SK-N-SH (cell line): ENCODE measurements around the gene DOCK3. TPM values are rescaled to one million over a fixed set of nuclear protein-coding genes. Genes with fewer than 3 reads are reported as not detected.

Source experiments
- CTCF ChIA-PET: fragments of 300-600, 350-600 bp; formaldehyde crosslinking; extraction: SDS; loops from one replicate; lab custom pipeline; 2021; lab: Yijun Ruan, JAX
- POLR2A ChIA-PET: fragments of 350-600 bp; sonication (Branson Sonifier 250); formaldehyde crosslinking; extraction: SDS; loops from one replicate; lab custom pipeline; 2020; ENCODE audit warnings: antibody characterized with exemption, inconsistent platforms; lab: Yijun Ruan, JAX
- DNase-seq: peaks from one replicate; pipeline ENCODE4 v3.0.0; 2012
- H2AFZ ChIP-seq: fragments of 200-600 bp; sonication (generic); 2 replicates; pipeline ENCODE4 v1.8.1; 2016; ENCODE audit warnings: antibody characterized with exemption, mild to moderate bottlenecking, low read depth
- H3F3A ChIP-seq: fragments of 200-600 bp; sonication (generic); replicated peaks from 2 replicates; pipeline ENCODE3; 2016; ENCODE audit warnings: antibody characterized with exemption, mild to moderate bottlenecking; ENCODE audit not compliant: insufficient read depth
- H3K27ac ChIP-seq, 2 experiments: fragments of 200-500 bp in 1 of 2; fragments of 200-600 bp in 1 of 2; sonication (Bioruptor generic) in 1 of 2; sonication (generic), shearing (Covaris generic) in 1 of 2; 2 replicates each; pipeline versions ENCODE4 v1.5.1 to v1.6.1; 2014 to 2016; ENCODE audit warnings: low read depth in 2 of 2, inconsistent platforms in 1 of 2, low read length in 1 of 2, mild to moderate bottlenecking in 1 of 2, mixed read lengths in 1 of 2
- H3K27me3 ChIP-seq: fragments of 200-600 bp; sonication (generic), shearing (Covaris generic); 2 replicates; pipeline ENCODE4 v1.6.1; 2016; ENCODE audit warnings: mixed run types; ENCODE audit not compliant: insufficient read depth
- H3K36me3 ChIP-seq, 2 experiments: fragments of 200-500 bp in 1 of 2; fragments of 200-600 bp in 1 of 2; sonication (Bioruptor generic) in 1 of 2; sonication (generic) in 1 of 2; replicated peaks in 1 of 2; 2 replicates each; pipeline versions ENCODE3 to v1.5.1; 2014 to 2016; ENCODE audit warnings: low read length in 1 of 2, mild to moderate bottlenecking in 1 of 2; ENCODE audit not compliant: insufficient read depth in 2 of 2, control insufficient read depth in 1 of 2
- H3K4me1 ChIP-seq, 2 experiments: fragments of 200-500 bp in 1 of 2; fragments of 200-600 bp in 1 of 2; sonication (Bioruptor generic) in 1 of 2; sonication (generic), shearing (Covaris generic) in 1 of 2; 2 replicates each; pipeline versions ENCODE4 v1.5.1 to v1.6.1; 2014 to 2016; ENCODE audit warnings: low read depth in 1 of 2, low read length in 1 of 2, mixed run types in 1 of 2; ENCODE audit not compliant: insufficient read depth in 2 of 2, control insufficient read depth in 1 of 2
- H3K4me2 ChIP-seq: fragments of 200-600 bp; sonication (generic), shearing (Covaris generic); 2 replicates; pipeline ENCODE4 v1.6.1; 2017; ENCODE audit warnings: mixed run types
- H3K4me3 ChIP-seq, 2 experiments: fragments of 200-500 bp in 1 of 2; fragments of 200-600 bp in 1 of 2; sonication (Bioruptor generic) in 1 of 2; sonication (generic), shearing (Covaris generic) in 1 of 2; 2 replicates each; pipeline versions ENCODE4 v1.5.1 to v1.8.1; 2014 to 2016; ENCODE audit warnings: low read depth in 2 of 2, inconsistent platforms in 1 of 2, low read length in 1 of 2, mild to moderate bottlenecking in 1 of 2, mixed read lengths in 1 of 2, moderate library complexity in 1 of 2
- H3K79me2 ChIP-seq: fragments of 200-600 bp; sonication (generic); 2 replicates; pipeline ENCODE4 v1.8.1; 2017; ENCODE audit warnings: mild to moderate bottlenecking; ENCODE audit not compliant: insufficient read depth
- H3K9ac ChIP-seq: fragments of 200-600 bp; sonication (generic); 2 replicates; pipeline ENCODE4 v1.6.1; 2017; ENCODE audit warnings: mixed run types
- H3K9me2 ChIP-seq: fragments of 200-600 bp; sonication (generic); 2 replicates; pipeline ENCODE4 v1.6.1; 2017; ENCODE audit warnings: mixed run types
- H3K9me3 ChIP-seq: fragments of 200-600 bp; sonication (generic); 2 replicates; pipeline ENCODE4 v1.6.1; 2017; ENCODE audit warnings: mixed run types, mild to moderate bottlenecking, moderate library complexity
- H4K20me1 ChIP-seq: fragments of 200-600 bp; sonication (generic); 2 replicates; pipeline ENCODE4 v1.6.1; 2017; ENCODE audit warnings: mild to moderate bottlenecking, mixed run types; ENCODE audit not compliant: insufficient read depth
- CHD2 ChIP-seq: fragments of 150-350 bp; IDR thresholded peaks from 2 replicates; pipeline ENCODE4 v1.6.1; 2018; ENCODE audit warnings: low read length; ENCODE audit not compliant: partially characterized antibody
- CTCF ChIP-seq: fragments of 200-600 bp; sonication (generic); IDR thresholded peaks from 2 replicates; pipeline ENCODE4 v1.6.1; 2017; ENCODE audit warnings: antibody characterized with exemption, mild to moderate bottlenecking, moderate library complexity
- ELF1 ChIP-seq: IDR thresholded peaks from 2 replicates; pipeline ENCODE4 v1.4.0; 2012
- EZH2phosphoT487 ChIP-seq: fragments of 200-600 bp; sonication (generic); IDR thresholded peaks from 2 replicates; pipeline ENCODE4 v1.6.1; 2017; ENCODE audit warnings: low read depth, mixed run types, mild to moderate bottlenecking, antibody characterized with exemption, moderate library complexity, borderline replicate concordance
- FOSL2 ChIP-seq: IDR thresholded peaks from 2 replicates; pipeline ENCODE4 v1.4.0; 2012; ENCODE audit warnings: low read depth, mild to moderate bottlenecking, moderate library complexity, borderline replicate concordance
- FOXJ3 ChIP-seq: sonication (generic); formaldehyde crosslinking; IDR thresholded peaks from 2 replicates; pipeline ENCODE4 v1.5.1; 2020; ENCODE audit warnings: mild to moderate bottlenecking, missing genetic modification reagents
- FOXM1 ChIP-seq: IDR thresholded peaks from 2 replicates; pipeline ENCODE4 v1.4.0; 2012; ENCODE audit warnings: low read depth, mild to moderate bottlenecking
- GABPA ChIP-seq: IDR thresholded peaks from 2 replicates; pipeline ENCODE4 v1.4.0; 2012; ENCODE audit warnings: low read depth, mild to moderate bottlenecking
- IRF3 ChIP-seq: fragments of 150-350 bp; IDR thresholded peaks from 2 replicates; pipeline ENCODE4 v1.6.1; 2016; ENCODE audit warnings: mild to moderate bottlenecking, low read depth, low read length
- JUND ChIP-seq: IDR thresholded peaks from 2 replicates; pipeline ENCODE4 v1.4.0; 2012
- MEF2A ChIP-seq: IDR thresholded peaks from 2 replicates; pipeline ENCODE4 v1.4.0; 2012; ENCODE audit warnings: low read depth, borderline replicate concordance
- MXI1 ChIP-seq: IDR thresholded peaks from 2 replicates; pipeline ENCODE4 v1.6.1; 2012; ENCODE audit warnings: mild to moderate bottlenecking, low read depth, low read length, improper control_type of control experiment
- NRF1 ChIP-seq: IDR thresholded peaks from 2 replicates; pipeline ENCODE4 v1.6.1; 2012; ENCODE audit warnings: low read depth, mild to moderate bottlenecking, low read length
- PBX3 ChIP-seq: IDR thresholded peaks from 2 replicates; pipeline ENCODE4; 2012
- RAD21 ChIP-seq: IDR thresholded peaks from 2 replicates; pipeline ENCODE4 v1.6.1; 2012; ENCODE audit warnings: mild to moderate bottlenecking, low read length
- RCOR1 ChIP-seq: fragments of 150-350 bp; IDR thresholded peaks from 2 replicates; pipeline ENCODE4 v1.6.1; 2017; ENCODE audit warnings: antibody characterized with exemption, low read length
- RFX5 ChIP-seq: IDR thresholded peaks from 2 replicates; pipeline ENCODE4 v1.6.1; 2012; ENCODE audit warnings: mild to moderate bottlenecking, improper control_type of control experiment, low read length
- SMC3 ChIP-seq: IDR thresholded peaks from 2 replicates; pipeline ENCODE4 v1.6.1; 2012; ENCODE audit warnings: low read depth, low read length, improper control_type of control experiment
- TCF12 ChIP-seq: IDR thresholded peaks from 2 replicates; pipeline ENCODE4 v1.4.0; 2012
- USF2 ChIP-seq: fragments of 150-350 bp; IDR thresholded peaks from 2 replicates; pipeline ENCODE4 v1.6.1; 2017; ENCODE audit warnings: antibody characterized with exemption, low read length, low read depth, borderline replicate concordance
- WGBS: methylation state at CpG from one replicate; pipeline ENCODE4 v1.1.6; 2017; ENCODE audit warnings: low lambda C conversion rate; 5-methylcytosine and 5-hydroxymethylcytosine counted together
- polyA plus RNA-seq, 3 experiments: library from polyadenylated mRNA; depleted of rRNA; stranded (reverse); fragments of >200 nt; gene quantifications; 2 replicates each; pipeline ENCODE4 v1.2.3, GENCODE V29; 2012
- TF ChIP-seq, protein P1 (sequence below): IDR thresholded peaks from 2 replicates; pipeline ENCODE4 v1.4.0; 2012; ENCODE audit warnings: low read depth
- TF ChIP-seq, protein P2 (sequence below): IDR thresholded peaks from 2 replicates; pipeline ENCODE4 v1.4.0; 2012; ENCODE audit warnings: low read depth, borderline replicate concordance

The DOCK3 gene
- polyA plus RNA-seq, 1 of the 3 experiments (the other 2 are of a cell fraction) = 0.05 TPM

DNA sequence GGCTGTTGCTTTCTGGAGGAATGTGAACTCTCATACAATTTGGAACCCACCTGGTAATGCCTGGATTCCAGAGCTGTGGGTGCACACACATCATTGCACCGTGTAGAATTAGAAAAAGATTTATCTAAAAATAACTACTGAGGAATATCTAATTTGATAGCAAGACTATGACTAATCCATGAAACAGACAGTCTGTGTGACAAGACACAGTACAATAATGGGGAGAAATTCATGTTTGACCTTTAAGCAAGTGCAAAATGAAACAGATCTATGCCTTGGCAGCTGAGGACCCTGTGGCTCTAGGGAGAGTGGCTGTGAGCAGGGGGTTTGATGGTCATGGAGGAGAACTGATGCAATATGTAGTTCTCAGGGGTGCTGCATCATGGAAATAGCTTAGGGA is 7.9 kb upstream of the DOCK3 start:
- H3K4me1 ChIP-seq = no peaks in the 10 kb centered on the region
- no peaks in the 10 kb centered on the region for H3K36me3 ChIP-seq
- DNase-seq = no peak
- H2AFZ ChIP-seq = no peak overlapping the region
- H3K9ac ChIP-seq = no peak overlapping the region
- H3K9me2 ChIP-seq = no peaks in the 10 kb centered on the region
- no peak overlapping the region for H3K27ac ChIP-seq
- CTCF ChIA-PET = interaction anchor here (0.8 to 1.3 kb wide), 3 partner anchors 9 to 51 kb away, joined by 3 to 4 read pairs (median 4); no protein-coding TSS in a partner anchor
- peaks cover 20% of the 10 kb centered on the region for H3K27me3 ChIP-seq
- WGBS = 0% methylated on average over 1 of the region's 1 CpG
- POLR2A ChIA-PET = no interaction called here
- no peak overlapping the region for H3K4me2 ChIP-seq
- H3K9me3 ChIP-seq = no peaks in the 10 kb centered on the region
- H3F3A ChIP-seq = peaks cover 9% of the 10 kb centered on the region
- H4K20me1 ChIP-seq = peaks cover 6% of the 10 kb centered on the region
- no peak overlapping the region for H3K4me3 ChIP-seq
- TF ChIP-seq TCF12 (peak; percentile 17; the same call in 1 of the 2 replicates), RAD21 (no peak)
- H3K79me2 ChIP-seq = no peaks in the 10 kb centered on the region

DNA sequence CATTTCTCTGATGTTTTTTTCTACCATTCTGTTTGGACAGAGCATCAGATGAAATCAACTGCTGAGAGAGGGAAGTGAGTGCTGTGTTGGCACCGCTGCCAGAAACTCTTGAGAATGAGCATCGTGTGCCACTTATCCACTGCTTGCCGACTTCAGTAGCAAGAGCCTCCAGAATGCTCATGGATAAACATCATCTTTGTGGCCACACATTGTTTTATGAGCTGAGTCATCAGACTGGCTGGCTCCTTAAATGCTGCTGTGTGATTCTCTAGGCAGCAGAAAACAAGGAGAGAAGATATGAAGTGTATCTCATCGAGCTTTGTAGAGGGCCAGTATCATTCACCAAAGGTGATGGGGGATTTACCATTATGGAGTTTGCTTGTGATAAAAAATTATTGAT is 3.4 kb upstream of the DOCK3 start:
- H3F3A ChIP-seq = peaks cover 12% of the 10 kb centered on the region
- POLR2A ChIA-PET = no interaction called here
- no peak overlapping the region for H3K4me3 ChIP-seq
- H3K4me2 ChIP-seq = no peak overlapping the region
- CTCF ChIA-PET = interaction anchor here (1.0 to 1.9 kb wide), 3 partner anchors 22 to 56 kb away, joined by 3 to 9 read pairs (median 3); no protein-coding TSS in a partner anchor
- H3K27me3 ChIP-seq = peaks cover 56% of the 10 kb centered on the region
- H3K9ac ChIP-seq = no peak overlapping the region
- peaks cover 0 to 4% of the 10 kb centered on the region in 2 experiments; a peak in 1 of 4 replicates for H3K4me1 ChIP-seq
- H3K36me3 ChIP-seq = no peaks in the 10 kb centered on the region
- peaks cover 16% of the 10 kb centered on the region for H4K20me1 ChIP-seq
- H2AFZ ChIP-seq = no peak overlapping the region
- H3K79me2 ChIP-seq = no peaks in the 10 kb centered on the region
- H3K27ac ChIP-seq = no peak overlapping the region
- H3K9me2 ChIP-seq = no peaks in the 10 kb centered on the region
- 2% methylated on average over 4 of the region's 4 CpGs for WGBS
- no peaks in the 10 kb centered on the region for H3K9me3 ChIP-seq
- no peak for DNase-seq
- peak; percentile 63; the same call in 1 of the 2 replicates for TF ChIP-seq TCF12
- no peak for TF ChIP-seq RCOR1
- TF ChIP-seq FOXJ3 (CRISPR knock-in tag) = no peak
- no peak for TF ChIP-seq CHD2
- no peak for TF ChIP-seq IRF3
- no peak for TF ChIP-seq NRF1
- peak; percentile 66 for TF ChIP-seq JUND
- no peak for TF ChIP-seq RAD21
- TF ChIP-seq CTCF = no peak
- TF ChIP-seq USF2 = no peak
- TF ChIP-seq ELF1 = no peak
- TF ChIP-seq, protein P1, sequence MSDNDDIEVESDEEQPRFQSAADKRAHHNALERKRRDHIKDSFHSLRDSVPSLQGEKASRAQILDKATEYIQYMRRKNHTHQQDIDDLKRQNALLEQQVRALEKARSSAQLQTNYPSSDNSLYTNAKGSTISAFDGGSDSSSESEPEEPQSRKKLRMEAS = 0 out of 2 replicates have a peak, but pooled peaks have one; percentile 17
- no peak for TF ChIP-seq GABPA
- TF ChIP-seq FOSL2 = peak; percentile 64; the same call in 1 of the 2 replicates
- no peak for TF ChIP-seq EZH2phosphoT487
- TF ChIP-seq MXI1 = no peak
- no peak for TF ChIP-seq FOXM1
- no peak for TF ChIP-seq SMC3
- TF ChIP-seq RFX5 = no peak
- TF ChIP-seq PBX3 = peak; percentile 36; the same call in 1 of the 2 replicates
- TF ChIP-seq MEF2A = no peak
- TF ChIP-seq, protein P2, sequence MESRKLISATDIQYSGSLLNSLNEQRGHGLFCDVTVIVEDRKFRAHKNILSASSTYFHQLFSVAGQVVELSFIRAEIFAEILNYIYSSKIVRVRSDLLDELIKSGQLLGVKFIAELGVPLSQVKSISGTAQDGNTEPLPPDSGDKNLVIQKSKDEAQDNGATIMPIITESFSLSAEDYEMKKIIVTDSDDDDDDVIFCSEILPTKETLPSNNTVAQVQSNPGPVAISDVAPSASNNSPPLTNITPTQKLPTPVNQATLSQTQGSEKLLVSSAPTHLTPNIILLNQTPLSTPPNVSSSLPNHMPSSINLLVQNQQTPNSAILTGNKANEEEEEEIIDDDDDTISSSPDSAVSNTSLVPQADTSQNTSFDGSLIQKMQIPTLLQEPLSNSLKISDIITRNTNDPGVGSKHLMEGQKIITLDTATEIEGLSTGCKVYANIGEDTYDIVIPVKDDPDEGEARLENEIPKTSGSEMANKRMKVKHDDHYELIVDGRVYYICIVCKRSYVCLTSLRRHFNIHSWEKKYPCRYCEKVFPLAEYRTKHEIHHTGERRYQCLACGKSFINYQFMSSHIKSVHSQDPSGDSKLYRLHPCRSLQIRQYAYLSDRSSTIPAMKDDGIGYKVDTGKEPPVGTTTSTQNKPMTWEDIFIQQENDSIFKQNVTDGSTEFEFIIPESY = no peak
